ENCODE measurements around the gene PALM. TPM values are rescaled to one million over a fixed set of nuclear protein-coding genes. Genes with fewer than 3 reads are reported as not detected.

Gene PALM
- total RNA-seq, 1 donor from 2014 or later: 13.9 TPM

DNA sequence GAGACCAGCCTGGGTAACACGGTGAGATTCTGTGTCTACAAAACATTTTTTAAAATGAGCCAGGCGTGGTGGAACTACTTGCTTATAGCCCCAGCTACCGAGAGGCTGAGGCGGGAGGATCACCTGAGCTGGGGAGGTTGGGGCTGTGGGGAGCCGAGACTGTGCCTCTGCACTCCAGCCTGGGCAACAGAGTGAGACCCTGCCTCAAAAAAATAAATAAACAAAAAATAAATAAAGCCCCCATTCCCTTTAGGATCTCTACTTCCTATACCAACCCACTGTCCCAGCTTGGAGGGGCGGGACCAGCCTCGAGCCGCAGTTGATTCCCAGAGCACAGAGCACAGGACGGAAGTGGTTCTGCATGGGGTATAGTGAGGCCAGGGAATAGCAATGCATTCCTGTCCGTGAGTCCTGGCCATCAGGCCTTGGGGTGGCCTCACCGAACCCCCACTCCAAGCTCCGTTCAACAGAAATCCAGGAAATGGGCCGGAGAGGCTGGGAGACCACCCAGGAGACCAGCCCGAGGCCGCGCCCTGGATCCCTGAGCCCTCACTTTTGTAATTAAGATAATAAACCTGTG lies 83.7 kb downstream of the PALM start:
- H3K27me3 Mint-ChIP-seq (ENCODE audit: insufficient read depth, low read depth): peaks cover 13% of the 10 kb centered on the region
- no peak overlapping the region for H3K27ac Mint-ChIP-seq
- no peaks in the 10 kb centered on the region for H3K9me3 Mint-ChIP-seq
- Histone ChIP-seq H3K4me1 (peaks cover 16% of the 10 kb centered on the region), H4K20me1 (ENCODE audit: low read depth) (no peaks in the 10 kb centered on the region), H3K4me2 (no peak overlapping the region), H3K9me3 (ENCODE audit: low read depth) (no peaks in the 10 kb centered on the region), H3F3A (ENCODE audit: low read depth) (peaks cover 36% of the 10 kb centered on the region), H3K36me3 (no peaks in the 10 kb centered on the region), H3K27ac (peak overlapping the region; percentile 29), H3K4me3 (no peak overlapping the region), H2AFZ (replicated peaks) (no peak overlapping the region), H3K79me2 (ENCODE audit: low read depth) (no peaks in the 10 kb centered on the region), H3K9ac (no peak overlapping the region), H3K27me3 (no peaks in the 10 kb centered on the region)
- no peak for DNase-seq (ENCODE audit: low spot score)
- no peaks in the 10 kb centered on the region for H3K36me3 Mint-ChIP-seq
- H3K4me3 Mint-ChIP-seq: no peak overlapping the region
- no peak for TF ChIP-seq EZH2 (IDR thresholded peaks at IDR 0.05)
- TF ChIP-seq, protein P1, sequence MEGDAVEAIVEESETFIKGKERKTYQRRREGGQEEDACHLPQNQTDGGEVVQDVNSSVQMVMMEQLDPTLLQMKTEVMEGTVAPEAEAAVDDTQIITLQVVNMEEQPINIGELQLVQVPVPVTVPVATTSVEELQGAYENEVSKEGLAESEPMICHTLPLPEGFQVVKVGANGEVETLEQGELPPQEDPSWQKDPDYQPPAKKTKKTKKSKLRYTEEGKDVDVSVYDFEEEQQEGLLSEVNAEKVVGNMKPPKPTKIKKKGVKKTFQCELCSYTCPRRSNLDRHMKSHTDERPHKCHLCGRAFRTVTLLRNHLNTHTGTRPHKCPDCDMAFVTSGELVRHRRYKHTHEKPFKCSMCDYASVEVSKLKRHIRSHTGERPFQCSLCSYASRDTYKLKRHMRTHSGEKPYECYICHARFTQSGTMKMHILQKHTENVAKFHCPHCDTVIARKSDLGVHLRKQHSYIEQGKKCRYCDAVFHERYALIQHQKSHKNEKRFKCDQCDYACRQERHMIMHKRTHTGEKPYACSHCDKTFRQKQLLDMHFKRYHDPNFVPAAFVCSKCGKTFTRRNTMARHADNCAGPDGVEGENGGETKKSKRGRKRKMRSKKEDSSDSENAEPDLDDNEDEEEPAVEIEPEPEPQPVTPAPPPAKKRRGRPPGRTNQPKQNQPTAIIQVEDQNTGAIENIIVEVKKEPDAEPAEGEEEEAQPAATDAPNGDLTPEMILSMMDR (IDR thresholded peaks at IDR 0.05): no peak
- peaks cover 32% of the 10 kb centered on the region for H3K4me1 Mint-ChIP-seq

DNA sequence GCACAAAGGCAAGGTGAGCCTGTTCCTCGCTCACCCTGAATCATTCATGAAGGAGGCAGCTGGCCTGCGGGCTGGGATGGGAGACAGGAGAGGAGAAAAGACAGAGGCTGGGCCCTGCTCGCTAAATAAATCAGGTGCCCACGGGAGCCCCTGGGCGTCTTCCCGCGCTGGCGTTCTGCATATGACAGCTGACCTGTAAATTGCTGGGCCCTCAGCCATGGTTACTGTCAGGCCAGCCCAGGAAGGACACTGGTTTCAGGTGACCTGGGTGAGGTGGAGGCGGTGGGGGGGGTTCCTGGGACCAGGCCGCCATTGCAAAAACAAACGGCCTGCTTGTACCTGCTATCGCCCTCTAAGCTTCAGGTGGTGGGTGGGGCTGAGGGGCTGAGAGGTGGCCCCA lies 85.1 kb downstream of the PALM start:
- Histone ChIP-seq H3K4me3 (no peak overlapping the region), H3K4me1 (peaks cover 12% of the 10 kb centered on the region), H3K9ac (no peak overlapping the region), H2AFZ (replicated peaks) (no peak overlapping the region), H3K27me3 (no peaks in the 10 kb centered on the region), H3K79me2 (ENCODE audit: low read depth) (peaks cover 10% of the 10 kb centered on the region), H3F3A (ENCODE audit: low read depth) (peaks cover 33% of the 10 kb centered on the region), H3K4me2 (no peak overlapping the region), H3K36me3 (no peaks in the 10 kb centered on the region), H3K9me3 (ENCODE audit: low read depth) (no peaks in the 10 kb centered on the region), H3K27ac (no peak overlapping the region), H4K20me1 (ENCODE audit: low read depth) (peaks cover 10% of the 10 kb centered on the region)
- H3K9me3 Mint-ChIP-seq: no peaks in the 10 kb centered on the region
- TF ChIP-seq EZH2phosphoT487 (IDR thresholded peaks at IDR 0.05) (no peak), EZH2 (IDR thresholded peaks at IDR 0.05) (no peak)
- TF ChIP-seq, protein P1 (IDR thresholded peaks at IDR 0.05): no peak
- peaks cover 25% of the 10 kb centered on the region for H3K4me1 Mint-ChIP-seq
- no peak overlapping the region for H3K27ac Mint-ChIP-seq
- H3K27me3 Mint-ChIP-seq (ENCODE audit: insufficient read depth, low read depth): peaks cover 12% of the 10 kb centered on the region
- no peak overlapping the region for H3K4me3 Mint-ChIP-seq
- DNase-seq (ENCODE audit: low spot score): no peak
- H3K36me3 Mint-ChIP-seq: peaks cover 2% of the 10 kb centered on the region

DNA sequence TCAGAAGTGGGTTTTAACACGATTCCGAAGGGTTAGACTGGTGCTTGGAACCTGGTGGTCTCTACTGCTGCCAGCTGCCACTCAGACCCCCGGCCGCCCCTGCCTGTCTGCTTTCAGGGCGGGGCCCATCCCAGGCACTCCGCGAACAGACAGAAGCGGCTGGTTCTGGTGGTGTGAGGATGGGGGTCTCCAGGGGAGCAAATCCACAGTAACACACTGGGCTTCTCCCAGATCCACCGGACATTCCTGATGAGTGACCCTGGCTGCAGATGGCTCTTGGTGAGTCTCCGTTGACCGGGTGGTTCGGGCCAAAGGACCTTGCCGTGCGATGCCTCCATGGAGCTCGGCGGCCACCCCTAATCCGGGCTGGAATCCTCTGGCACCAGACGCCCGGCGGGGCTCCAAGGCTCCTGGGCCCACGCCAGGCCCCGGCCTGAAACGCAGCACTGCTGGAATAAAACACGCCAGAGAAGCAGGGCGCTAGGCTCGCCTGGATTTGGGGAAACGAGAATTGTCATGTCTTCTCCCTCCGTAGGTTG lies 86.4 kb downstream of the PALM start:
- H3F3A ChIP-seq (ENCODE audit: low read depth): peaks cover 30% of the 10 kb centered on the region
- no peak for DNase-seq (ENCODE audit: low spot score)
- no peak overlapping the region for H3K4me2 ChIP-seq
- peaks cover 23% of the 10 kb centered on the region for H4K20me1 ChIP-seq (ENCODE audit: low read depth)
- no peaks in the 10 kb centered on the region for H3K27me3 ChIP-seq
- Mint-ChIP-seq H3K27me3 (ENCODE audit: insufficient read depth, low read depth) (peaks cover 9% of the 10 kb centered on the region), H3K4me3 (peak overlapping the region; percentile 70), H3K36me3 (peaks cover 3% of the 10 kb centered on the region), H3K27ac (no peak overlapping the region), H3K4me1 (peaks cover 25% of the 10 kb centered on the region), H3K9me3 (no peaks in the 10 kb centered on the region)
- no peaks in the 10 kb centered on the region for H3K9me3 ChIP-seq (ENCODE audit: low read depth)
- H2AFZ ChIP-seq (replicated peaks): no peak overlapping the region
- H3K79me2 ChIP-seq (ENCODE audit: low read depth): peaks cover 24% of the 10 kb centered on the region
- H3K4me1 ChIP-seq: peaks cover 13% of the 10 kb centered on the region
- TF ChIP-seq, protein P1 (IDR thresholded peaks at IDR 0.05): no peak
- no peak for TF ChIP-seq EZH2phosphoT487 (IDR thresholded peaks at IDR 0.05)
- TF ChIP-seq EZH2 (IDR thresholded peaks at IDR 0.05): no peak
- no peaks in the 10 kb centered on the region for H3K36me3 ChIP-seq
- no peak overlapping the region for H3K9ac ChIP-seq
- H3K27ac ChIP-seq: no peak overlapping the region
- H3K4me3 ChIP-seq: no peak overlapping the region
